Fibroblast of the aortic adventitia (primary cell): ENCODE measurements around the gene UNKL. TPM values are rescaled to one million over a fixed set of nuclear protein-coding genes. Genes with fewer than 3 reads are reported as not detected.

Experiments used
- DNase-seq: peaks from one replicate; pipeline ENCODE4 v3.0.0-alpha.2; 2010; ENCODE audit warnings: low read depth
- H3K4me3 ChIP-seq: 2 replicates; pipeline ENCODE4 v1.5.1; 2011; ENCODE audit warnings: low read depth, mild to moderate bottlenecking, control low read depth, low read length, moderate library complexity
- CTCF ChIP-seq: IDR thresholded peaks from 2 replicates; pipeline ENCODE4 v1.5.1; 2011; ENCODE audit warnings: mild to moderate bottlenecking, low read length, control low read depth, inconsistent platforms; ENCODE audit not compliant: insufficient read depth
- total RNA-seq: library from RNA; depleted of rRNA; stranded (reverse); fragments of >200 nt; gene quantifications from 2 replicates; pipeline ENCODE4 v1.2.3, GENCODE V29; 2012; ENCODE audit warnings: low replicate concordance

The UNKL gene
- total RNA-seq, 1 donor, result 11.5 TPM

GRCh38 chr16:1446296-1447080 is 32.0 kb upstream of the UNKL start:
- no peak for DNase-seq
- TF ChIP-seq CTCF, result no peak
- H3K4me3 ChIP-seq, result no peak overlapping the region

- H3K4me3 ChIP-seq, result no peak overlapping the region
- no peak for DNase-seq
- TF ChIP-seq CTCF, result no peak
These were observed 31.2 kb upstream of the UNKL start for GRCh38 chr16:1445518-1446203.

- no peak overlapping the region for H3K4me3 ChIP-seq
- no peak for TF ChIP-seq CTCF
- DNase-seq, result no peak
These were observed 30.4 kb upstream of the UNKL start for GRCh38 chr16:1444730-1445517.

- H3K4me3 ChIP-seq, result no peak within 1 kb of the TSS
- DNase-seq, result no peak
- no peak for TF ChIP-seq CTCF
These were observed 29.7 kb upstream of the UNKL start, which contains the start of gene CCDC154 for GRCh38 chr16:1443980-1444729. CCDC154 (minus strand) TSS chr16:1444556; CDS start chr16:1444322, 234 bp downstream.

- no peak for DNase-seq
- H3K4me3 ChIP-seq, result no peak overlapping the region
- TF ChIP-seq CTCF, result no peak
These were observed 29.0 kb upstream of the UNKL start for GRCh38 chr16:1443403-1443973.

GRCh38 chr16:1442697-1443096 is 28.2 kb upstream of the UNKL start:
- no peak for DNase-seq
- no peak overlapping the region for H3K4me3 ChIP-seq
- TF ChIP-seq CTCF, result no peak
